ENCODE results near the gene COX4I1.

Gene COX4I1

DNA sequence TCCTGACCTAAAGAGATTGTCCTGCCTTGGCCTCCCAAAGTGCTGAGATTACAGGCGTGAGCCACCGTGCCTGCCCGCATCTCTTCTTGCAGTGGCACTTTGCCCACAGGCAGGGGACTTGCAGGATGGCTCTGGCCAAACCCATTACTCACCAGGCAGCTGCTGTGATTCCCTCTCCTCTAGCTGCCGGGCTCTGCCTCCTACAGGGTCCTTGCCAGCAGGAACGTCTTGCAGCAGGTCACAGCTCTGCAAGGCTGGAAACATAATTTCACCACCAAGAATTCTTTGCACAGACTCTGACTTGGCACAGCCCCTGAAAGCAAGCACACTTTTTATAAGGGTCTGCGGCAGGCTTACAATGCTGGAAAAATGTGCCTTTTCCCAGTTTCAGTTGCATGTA, 20.3 kb downstream of the COX4I1 start:
- Histone ChIP-seq H3K9ac (ENCODE audit: low read depth, low read length) (no peak overlapping the region), H3K4me3 (ENCODE audit: low read depth, low read length) (no peak overlapping the region), H3K27me3 (ENCODE audit: control insufficient read depth, insufficient read depth, low read length) (peaks cover 13% of the 10 kb centered on the region), H3K36me3 (ENCODE audit: control insufficient read depth, insufficient read depth, low read length) (no peaks in the 10 kb centered on the region), H3K4me1 (ENCODE audit: control insufficient read depth, insufficient read depth, low read length) (no peaks in the 10 kb centered on the region), H3K9me3 (ENCODE audit: control insufficient read depth, insufficient read depth, low read length) (no peaks in the 10 kb centered on the region)

DNA sequence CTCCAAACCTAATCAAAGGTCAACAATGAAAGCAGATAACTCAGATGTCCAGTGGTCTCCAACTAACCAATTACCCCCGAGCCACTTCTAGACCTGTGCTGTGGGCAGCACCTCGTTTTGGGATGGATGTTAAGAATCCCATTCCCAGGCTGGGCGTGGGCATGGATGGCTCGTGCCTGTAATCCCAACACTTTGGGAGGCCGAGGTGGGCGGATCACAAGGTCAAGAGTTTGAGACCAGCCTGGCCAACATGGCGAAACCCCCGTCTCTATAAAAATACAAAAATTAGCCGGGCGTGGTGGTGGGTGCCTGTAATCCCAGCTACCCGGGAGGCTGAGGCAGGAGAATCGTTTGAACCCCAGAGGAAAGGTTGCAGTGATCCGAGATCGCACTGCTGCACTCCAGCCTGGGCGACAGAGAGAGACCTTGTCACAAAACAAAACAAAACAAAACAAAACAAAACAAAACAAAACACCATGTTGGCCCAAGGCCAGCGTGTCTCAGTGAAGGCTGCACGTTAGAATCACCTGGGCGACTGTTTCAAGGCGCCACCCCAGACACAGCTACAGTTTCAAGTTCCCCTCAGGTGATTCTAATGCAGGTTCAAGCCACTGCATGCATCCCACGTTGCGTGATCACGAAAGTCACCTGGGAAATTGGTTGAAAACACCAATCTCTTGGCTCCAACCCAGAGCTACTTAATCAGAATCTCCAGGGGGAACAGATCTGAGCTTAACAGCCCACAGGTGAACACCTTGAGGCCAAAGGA, 21.3 kb downstream of the COX4I1 start:
- no peaks in the 10 kb centered on the region for H3K36me3 ChIP-seq (ENCODE audit: control insufficient read depth, insufficient read depth, low read length)
- no peaks in the 10 kb centered on the region for H3K9me3 ChIP-seq (ENCODE audit: control insufficient read depth, insufficient read depth, low read length)
- H3K4me3 ChIP-seq (ENCODE audit: low read depth, low read length) = no peak overlapping the region
- H3K9ac ChIP-seq (ENCODE audit: low read depth, low read length) = no peak overlapping the region
- H3K27me3 ChIP-seq (ENCODE audit: control insufficient read depth, insufficient read depth, low read length) = peaks cover 13% of the 10 kb centered on the region
- H3K4me1 ChIP-seq (ENCODE audit: control insufficient read depth, insufficient read depth, low read length) = no peaks in the 10 kb centered on the region

DNA sequence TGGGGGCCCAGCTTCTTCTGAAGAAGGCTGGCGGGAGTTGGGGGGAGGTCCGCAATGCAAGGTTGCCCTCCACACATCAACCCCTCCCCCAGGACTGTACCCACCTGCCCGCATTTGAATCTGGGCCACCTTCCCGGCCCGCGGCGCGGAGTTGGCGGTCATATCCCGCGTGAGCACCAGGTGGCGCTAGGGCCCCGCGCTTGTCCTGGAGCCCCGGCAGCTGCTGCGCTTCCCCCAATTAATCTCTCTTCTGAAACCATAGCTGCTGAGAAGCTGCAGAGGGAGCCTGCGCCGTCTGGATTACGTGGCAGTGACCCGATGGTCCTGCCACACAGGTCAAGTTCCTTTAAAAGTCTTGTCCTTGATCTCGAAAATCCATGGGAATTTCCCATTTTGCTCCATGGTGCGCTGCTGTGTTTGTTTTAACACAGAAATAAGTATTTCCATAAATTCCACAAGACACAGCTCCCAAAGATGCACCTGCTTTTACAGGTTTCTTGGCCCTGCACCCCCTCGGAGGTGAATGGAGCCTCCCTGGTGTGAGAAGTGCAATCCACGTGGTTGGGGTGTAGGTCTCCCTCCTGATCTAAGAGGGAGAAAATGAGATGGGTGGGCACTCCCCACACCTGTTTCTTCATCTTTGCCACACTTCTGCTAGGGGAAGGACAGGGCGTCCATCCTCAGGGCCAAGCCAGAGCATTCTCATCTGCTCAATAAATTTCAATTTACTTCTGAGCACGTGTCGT, 22.1 kb downstream of the COX4I1 start:
- Histone ChIP-seq H3K36me3 (ENCODE audit: control insufficient read depth, insufficient read depth, low read length) (no peaks in the 10 kb centered on the region), H3K4me3 (ENCODE audit: low read depth, low read length) (no peak overlapping the region), H3K9me3 (ENCODE audit: control insufficient read depth, insufficient read depth, low read length) (no peaks in the 10 kb centered on the region), H3K9ac (ENCODE audit: low read depth, low read length) (no peak overlapping the region), H3K4me1 (ENCODE audit: control insufficient read depth, insufficient read depth, low read length) (no peaks in the 10 kb centered on the region), H3K27me3 (ENCODE audit: control insufficient read depth, insufficient read depth, low read length) (peaks cover 13% of the 10 kb centered on the region)

GRCh38 chr16:85822145-85822544, 22.6 kb downstream of the COX4I1 start:
- H3K36me3 ChIP-seq (ENCODE audit: control insufficient read depth, insufficient read depth, low read length) = no peaks in the 10 kb centered on the region
- no peaks in the 10 kb centered on the region for H3K4me1 ChIP-seq (ENCODE audit: control insufficient read depth, insufficient read depth, low read length)
- H3K9ac ChIP-seq (ENCODE audit: low read depth, low read length) = no peak overlapping the region
- H3K4me3 ChIP-seq (ENCODE audit: low read depth, low read length) = no peak overlapping the region
- H3K27me3 ChIP-seq (ENCODE audit: control insufficient read depth, insufficient read depth, low read length) = peaks cover 13% of the 10 kb centered on the region
- no peaks in the 10 kb centered on the region for H3K9me3 ChIP-seq (ENCODE audit: control insufficient read depth, insufficient read depth, low read length)

GRCh38 chr16:85823328-85823920, 23.9 kb downstream of the COX4I1 start:
- H3K36me3 ChIP-seq (ENCODE audit: control insufficient read depth, insufficient read depth, low read length) = no peaks in the 10 kb centered on the region
- peaks cover 13% of the 10 kb centered on the region for H3K27me3 ChIP-seq (ENCODE audit: control insufficient read depth, insufficient read depth, low read length)
- H3K4me1 ChIP-seq (ENCODE audit: control insufficient read depth, insufficient read depth, low read length) = no peaks in the 10 kb centered on the region
- no peaks in the 10 kb centered on the region for H3K9me3 ChIP-seq (ENCODE audit: control insufficient read depth, insufficient read depth, low read length)
- H3K9ac ChIP-seq (ENCODE audit: low read depth, low read length) = no peak overlapping the region
- no peak overlapping the region for H3K4me3 ChIP-seq (ENCODE audit: low read depth, low read length)

DNA sequence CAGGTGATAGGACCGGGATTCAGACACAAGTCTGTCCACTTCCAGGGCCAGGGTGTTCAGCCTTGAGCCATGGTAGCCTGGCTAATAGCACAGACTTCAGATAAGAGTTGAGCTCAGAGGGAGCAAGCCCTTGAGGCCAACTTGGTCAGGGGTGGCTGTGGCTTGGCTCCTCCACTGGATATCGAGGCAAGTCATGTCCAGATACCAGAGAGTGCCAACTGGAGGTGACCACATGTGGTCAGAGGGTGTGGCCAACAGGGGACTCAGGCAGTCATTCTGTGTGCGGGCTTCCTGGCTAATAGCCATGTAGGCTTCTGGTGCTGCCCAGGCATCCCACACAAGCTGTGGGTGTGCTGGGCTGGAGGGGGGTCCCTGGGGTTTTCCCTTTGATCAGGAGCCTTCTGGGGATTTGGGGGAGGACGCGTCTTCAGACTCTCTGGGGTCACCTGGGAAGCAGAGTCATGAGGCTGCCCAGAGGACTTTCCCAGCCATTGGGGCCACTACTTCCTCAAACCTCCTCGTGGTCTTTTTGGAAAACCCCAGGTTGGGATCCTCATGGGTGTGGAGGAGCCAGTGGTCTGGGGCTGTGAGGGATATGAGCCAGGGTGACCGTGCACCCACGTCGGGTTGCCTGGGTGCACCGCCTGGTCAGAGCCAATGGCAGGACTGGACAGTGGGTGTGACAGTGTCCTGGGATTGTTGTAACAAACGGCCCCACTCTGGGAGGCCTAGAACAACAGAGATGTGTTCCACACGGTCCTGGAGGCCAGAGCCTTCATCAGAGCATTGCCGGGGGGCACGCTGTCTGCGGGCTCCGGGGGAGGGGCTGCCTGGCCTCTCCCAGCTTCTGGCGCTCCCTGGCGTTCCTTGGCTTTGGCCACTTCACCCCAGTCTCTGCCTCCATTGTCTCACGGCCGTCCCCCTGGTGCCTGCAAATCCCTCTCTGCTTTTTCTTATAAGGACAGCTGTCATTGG, 25.0 kb downstream of the COX4I1 start:
- H3K36me3 ChIP-seq (ENCODE audit: control insufficient read depth, insufficient read depth, low read length) = no peaks in the 10 kb centered on the region
- no peaks in the 10 kb centered on the region for H3K9me3 ChIP-seq (ENCODE audit: control insufficient read depth, insufficient read depth, low read length)
- peaks cover 13% of the 10 kb centered on the region for H3K27me3 ChIP-seq (ENCODE audit: control insufficient read depth, insufficient read depth, low read length)
- no peak overlapping the region for H3K4me3 ChIP-seq (ENCODE audit: low read depth, low read length)
- H3K4me1 ChIP-seq (ENCODE audit: control insufficient read depth, insufficient read depth, low read length) = no peaks in the 10 kb centered on the region
- H3K9ac ChIP-seq (ENCODE audit: low read depth, low read length) = no peak overlapping the region

- H3K9me3 ChIP-seq (ENCODE audit: control insufficient read depth, insufficient read depth, low read length) = no peaks in the 10 kb centered on the region
- no peak overlapping the region for H3K4me3 ChIP-seq (ENCODE audit: low read depth, low read length)
- no peaks in the 10 kb centered on the region for H3K36me3 ChIP-seq (ENCODE audit: control insufficient read depth, insufficient read depth, low read length)
- peaks cover 4% of the 10 kb centered on the region for H3K27me3 ChIP-seq (ENCODE audit: control insufficient read depth, insufficient read depth, low read length)
- H3K9ac ChIP-seq (ENCODE audit: low read depth, low read length) = no peak overlapping the region
- H3K4me1 ChIP-seq (ENCODE audit: control insufficient read depth, insufficient read depth, low read length) = no peaks in the 10 kb centered on the region
Observed at GRCh38 chr16:85825326-85825725, 25.8 kb downstream of the COX4I1 start.

- Histone ChIP-seq H3K4me3 (ENCODE audit: low read depth, low read length) (no peak overlapping the region), H3K9ac (ENCODE audit: low read depth, low read length) (no peak overlapping the region), H3K27me3 (ENCODE audit: control insufficient read depth, insufficient read depth, low read length) (no peaks in the 10 kb centered on the region), H3K36me3 (ENCODE audit: control insufficient read depth, insufficient read depth, low read length) (no peaks in the 10 kb centered on the region), H3K9me3 (ENCODE audit: control insufficient read depth, insufficient read depth, low read length) (no peaks in the 10 kb centered on the region), H3K4me1 (ENCODE audit: control insufficient read depth, insufficient read depth, low read length) (no peaks in the 10 kb centered on the region)
Observed at GRCh38 chr16:85826686-85827247, 27.3 kb downstream of the COX4I1 start.

DNA sequence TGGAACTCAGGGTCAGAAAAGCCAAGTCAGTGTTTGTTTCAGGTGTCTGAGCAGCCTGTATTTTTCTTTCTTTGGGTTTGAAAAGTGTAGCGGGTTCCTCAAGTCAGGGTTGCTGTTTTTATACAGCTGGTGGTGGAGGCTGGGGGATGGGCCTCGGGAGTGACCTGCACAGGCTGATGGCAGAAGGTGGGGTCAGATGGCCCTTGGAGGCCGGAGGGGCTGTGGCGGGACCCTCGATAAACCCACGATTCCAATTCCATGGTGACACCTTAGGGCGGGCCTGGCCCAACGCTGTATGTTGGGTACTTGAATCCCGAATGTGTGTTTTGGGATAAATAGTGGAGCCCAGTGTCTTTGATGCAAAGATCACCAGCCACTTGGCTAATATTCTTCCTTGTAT, 28.7 kb downstream of the COX4I1 start:
- no peaks in the 10 kb centered on the region for H3K4me1 ChIP-seq (ENCODE audit: control insufficient read depth, insufficient read depth, low read length)
- no peak overlapping the region for H3K4me3 ChIP-seq (ENCODE audit: low read depth, low read length)
- no peaks in the 10 kb centered on the region for H3K9me3 ChIP-seq (ENCODE audit: control insufficient read depth, insufficient read depth, low read length)
- no peaks in the 10 kb centered on the region for H3K27me3 ChIP-seq (ENCODE audit: control insufficient read depth, insufficient read depth, low read length)
- no peaks in the 10 kb centered on the region for H3K36me3 ChIP-seq (ENCODE audit: control insufficient read depth, insufficient read depth, low read length)
- H3K9ac ChIP-seq (ENCODE audit: low read depth, low read length) = no peak overlapping the region

GRCh38 chr16:85829171-85829719, 29.8 kb downstream of the COX4I1 start:
- Histone ChIP-seq H3K36me3 (ENCODE audit: control insufficient read depth, insufficient read depth, low read length) (no peaks in the 10 kb centered on the region), H3K4me1 (ENCODE audit: control insufficient read depth, insufficient read depth, low read length) (no peaks in the 10 kb centered on the region), H3K9me3 (ENCODE audit: control insufficient read depth, insufficient read depth, low read length) (no peaks in the 10 kb centered on the region), H3K4me3 (ENCODE audit: low read depth, low read length) (no peak overlapping the region), H3K9ac (ENCODE audit: low read depth, low read length) (no peak overlapping the region), H3K27me3 (ENCODE audit: control insufficient read depth, insufficient read depth, low read length) (no peaks in the 10 kb centered on the region)

All from iPS-15b (cell line).